ENCODE results near the gene SCNN1A. TPM values are rescaled to one million over a fixed set of nuclear protein-coding genes. Genes with fewer than 3 reads are reported as not detected.
A peak's percentile ranks its signal among the peaks of the same experiment; 100 is the strongest.

SCNN1A gene
- total RNA-seq, 1 experiment from 2014 or later: 136 TPM

- TF ChIP-seq, protein P1, sequence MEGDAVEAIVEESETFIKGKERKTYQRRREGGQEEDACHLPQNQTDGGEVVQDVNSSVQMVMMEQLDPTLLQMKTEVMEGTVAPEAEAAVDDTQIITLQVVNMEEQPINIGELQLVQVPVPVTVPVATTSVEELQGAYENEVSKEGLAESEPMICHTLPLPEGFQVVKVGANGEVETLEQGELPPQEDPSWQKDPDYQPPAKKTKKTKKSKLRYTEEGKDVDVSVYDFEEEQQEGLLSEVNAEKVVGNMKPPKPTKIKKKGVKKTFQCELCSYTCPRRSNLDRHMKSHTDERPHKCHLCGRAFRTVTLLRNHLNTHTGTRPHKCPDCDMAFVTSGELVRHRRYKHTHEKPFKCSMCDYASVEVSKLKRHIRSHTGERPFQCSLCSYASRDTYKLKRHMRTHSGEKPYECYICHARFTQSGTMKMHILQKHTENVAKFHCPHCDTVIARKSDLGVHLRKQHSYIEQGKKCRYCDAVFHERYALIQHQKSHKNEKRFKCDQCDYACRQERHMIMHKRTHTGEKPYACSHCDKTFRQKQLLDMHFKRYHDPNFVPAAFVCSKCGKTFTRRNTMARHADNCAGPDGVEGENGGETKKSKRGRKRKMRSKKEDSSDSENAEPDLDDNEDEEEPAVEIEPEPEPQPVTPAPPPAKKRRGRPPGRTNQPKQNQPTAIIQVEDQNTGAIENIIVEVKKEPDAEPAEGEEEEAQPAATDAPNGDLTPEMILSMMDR (IDR thresholded peaks at IDR 0.05; ENCODE audit: unreplicated experiment): no peak
- intact Hi-C loops (cut with micrococcal nuclease): loop anchor here (2.0 kb wide), 1 partner anchor 53 kb away; no protein-coding TSS in a partner anchor
- ChIA-PET CTCF (interaction anchor here (0.6 to 1.7 kb wide), 7 partner anchors 16 to 214 kb away, joined by 3 to 4 read pairs (median 4); partner anchors contain the start of gene TNFRSF1A), POLR2A (interaction anchor here (0.8 to 16.5 kb wide), 16 partner anchors 7 to 189 kb away, joined by 3 to 739 read pairs (median 10); partner anchors contain the start of genes GAPDH, LTBR, MRPL51 and TNFRSF1A)
- H3K9me3 Mint-ChIP-seq (ENCODE audit: unreplicated experiment): no peaks in the 10 kb centered on the region
- H3K27ac Mint-ChIP-seq (ENCODE audit: low read depth, unreplicated experiment): peak overlapping the region; percentile 97
- peak; percentile 97 for DNase-seq (ENCODE audit: unreplicated experiment)
- peaks cover 27% of the 10 kb centered on the region for H3K36me3 Mint-ChIP-seq (ENCODE audit: insufficient read depth, unreplicated experiment)
- H3K27me3 Mint-ChIP-seq (ENCODE audit: insufficient read depth, unreplicated experiment): no peaks in the 10 kb centered on the region
- BruUV-seq (replicated peaks): TSS peak; percentile 34
- peaks cover 56% of the 10 kb centered on the region for H3K4me1 Mint-ChIP-seq (ENCODE audit: insufficient read depth, unreplicated experiment)
- peak overlapping the region; percentile 89 for H3K4me3 Mint-ChIP-seq (ENCODE audit: unreplicated experiment)
These were observed 911 bp upstream of the SCNN1A start for GRCh38 chr12:6376079-6376869.

DNA sequence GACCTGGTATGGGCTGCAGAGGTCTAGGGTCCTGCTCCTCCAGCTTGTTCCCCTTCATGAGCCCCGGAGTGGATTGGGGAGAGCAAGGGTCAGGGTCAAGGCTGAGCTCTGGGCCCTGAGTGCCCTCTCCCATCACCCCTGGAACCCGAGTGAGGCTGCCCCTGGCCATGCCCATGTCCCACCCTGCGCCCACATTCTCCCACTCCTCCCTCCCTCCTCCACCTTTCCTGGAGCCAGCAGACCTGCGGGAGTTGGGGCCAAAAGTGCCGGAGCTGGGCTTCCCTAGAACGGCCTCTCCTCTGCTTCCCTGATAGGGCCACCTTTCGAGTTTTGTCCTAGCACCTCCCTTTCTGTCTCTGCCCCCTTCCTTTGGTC is 590 bp downstream of the SCNN1A start:
- H3K27me3 Mint-ChIP-seq (ENCODE audit: insufficient read depth, unreplicated experiment): no peaks in the 10 kb centered on the region
- H3K9me3 Mint-ChIP-seq (ENCODE audit: unreplicated experiment): no peaks in the 10 kb centered on the region
- BruUV-seq (replicated peaks): no TSS peak
- intact Hi-C loops (cut with micrococcal nuclease): no loop called here
- H3K4me3 Mint-ChIP-seq (ENCODE audit: unreplicated experiment): peak overlapping the region; percentile 89
- peaks cover 54% of the 10 kb centered on the region for H3K4me1 Mint-ChIP-seq (ENCODE audit: insufficient read depth, unreplicated experiment)
- POLR2A ChIA-PET: interaction anchor here (0.6 to 16.5 kb wide), 25 partner anchors 9 to 233 kb away, joined by 3 to 739 read pairs (median 7); partner anchors contain the start of genes GAPDH, LTBR, MRPL51 and TAPBPL
- no peak for DNase-seq (ENCODE audit: unreplicated experiment)
- TF ChIP-seq, protein P1 (IDR thresholded peaks at IDR 0.05; ENCODE audit: unreplicated experiment): no peak
- CTCF ChIA-PET: interaction anchor here (0.6 to 4.6 kb wide), 16 partner anchors 9 to 188 kb away, joined by 3 to 27 read pairs (median 4); partner anchors contain the start of gene LTBR
- peaks cover 38% of the 10 kb centered on the region for H3K36me3 Mint-ChIP-seq (ENCODE audit: insufficient read depth, unreplicated experiment)
- peak overlapping the region; percentile 97 for H3K27ac Mint-ChIP-seq (ENCODE audit: low read depth, unreplicated experiment)

- Mint-ChIP-seq H3K4me1 (ENCODE audit: insufficient read depth, unreplicated experiment) (peaks cover 60% of the 10 kb centered on the region), H3K27ac (ENCODE audit: low read depth, unreplicated experiment) (peak overlapping the region; percentile 97), H3K9me3 (ENCODE audit: unreplicated experiment) (no peaks in the 10 kb centered on the region), H3K27me3 (ENCODE audit: insufficient read depth, unreplicated experiment) (no peaks in the 10 kb centered on the region), H3K36me3 (ENCODE audit: insufficient read depth, unreplicated experiment) (peaks cover 44% of the 10 kb centered on the region), H3K4me3 (ENCODE audit: unreplicated experiment) (peak overlapping the region; percentile 89)
- ChIA-PET POLR2A (interaction anchor here (0.6 to 16.5 kb wide), 26 partner anchors 9 to 234 kb away, joined by 3 to 739 read pairs (median 8); partner anchors contain the start of genes GAPDH, LTBR, MRPL51 and TAPBPL), CTCF (interaction anchor here (0.6 to 4.6 kb wide), 17 partner anchors 9 to 188 kb away, joined by 3 to 27 read pairs (median 4); partner anchors contain the start of gene LTBR)
- DNase-seq (ENCODE audit: unreplicated experiment): peak; percentile 43
- no TSS peak for BruUV-seq (replicated peaks)
- intact Hi-C loops (cut with micrococcal nuclease): no loop called here
- TF ChIP-seq, protein P1 (IDR thresholded peaks at IDR 0.05; ENCODE audit: unreplicated experiment): no peak
These were observed 1.2 kb downstream of the SCNN1A start for GRCh38 chr12:6374028-6374785.

Measured in MCF 10A (cell line).